Sigmoid colon (tissue), 7 donors: ENCODE data around the gene IGFLR1. TPM values are rescaled to one million over a fixed set of nuclear protein-coding genes. Genes with fewer than 3 reads are reported as not detected.

Source experiments
- DNase-seq: peaks from one replicate; pipeline ENCODE4 v3.0.0-alpha.2; 2019
- H3K27ac ChIP-seq, 4 donors: fragments of 200-600 bp; sonication (generic); one replicate each; pipeline ENCODE4 v1.5.1; 2016 to 2019; ENCODE audit warnings: mild to moderate bottlenecking in 1 of 4
- H3K27me3 ChIP-seq, 3 donors: fragments of 200-600 bp; sonication (generic); one replicate each; pipeline ENCODE4 v1.5.1; 2019; ENCODE audit warnings: mild to moderate bottlenecking in 1 of 3
- H3K36me3 ChIP-seq, 4 donors: fragments of 200-600 bp; sonication (generic); one replicate each; pipeline ENCODE4 v1.5.1; 2016 to 2019
- H3K4me1 ChIP-seq, 4 donors: fragments of 200-600 bp; sonication (generic); one replicate each; pipeline ENCODE4 v1.5.1; 2017 to 2019
- H3K4me3 ChIP-seq, 4 donors: fragments of 200-600 bp; sonication (generic); one replicate each; pipeline ENCODE4 v1.5.1; 2017 to 2019; ENCODE audit warnings: mild to moderate bottlenecking in 2 of 4, moderate library complexity in 1 of 4
- H3K9me3 ChIP-seq, 4 donors: fragments of 200-600 bp in 3 of 4; sonication (generic) in 3 of 4; one replicate each; pipeline versions ENCODE4 v1.5.1 to v1.6.1; 2013 to 2019
- CTCF ChIP-seq, 4 experiments: fragments of 450-650 bp in 3 of 4; fragments of 200-600 bp in 1 of 4; IDR thresholded peaks; one replicate each; pipeline ENCODE4 v1.5.1; 2016 to 2019; ENCODE audit warnings: antibody characterized with exemption in 4 of 4, mild to moderate bottlenecking in 3 of 4, moderate library complexity in 2 of 4
- EP300 ChIP-seq, 4 donors: sonication (generic); formaldehyde crosslinking; IDR thresholded peaks; one replicate each; pipeline ENCODE4 v1.6.1; 2017; ENCODE audit warnings: antibody characterized with exemption in 4 of 4
- POLR2A ChIP-seq, 2 donors: fragments of 450-650 bp; IDR thresholded peaks; one replicate each; pipeline ENCODE4 v1.6.1; 2016; ENCODE audit warnings: antibody characterized with exemption in 2 of 2, mild to moderate bottlenecking in 2 of 2, moderate library complexity in 2 of 2
- POLR2AphosphoS5 ChIP-seq, 4 donors: sonication (generic); formaldehyde crosslinking; IDR thresholded peaks; one replicate each; pipeline ENCODE4 v1.6.1; 2017; ENCODE audit warnings: antibody characterized with exemption in 4 of 4
- WGBS, 2 donors: extraction: QIAGEN DNeasy Blood & Tissue Kit; methylation state at CpG; one replicate each; pipeline ENCODE4 v1.1.7; 2013; 5-methylcytosine and 5-hydroxymethylcytosine counted together
- intact Hi-C: fragments of 100-400 bp; cut with DNase I; formaldehyde crosslinking; loops from one replicate; pipeline ENCODE4 v1.15.1; 2023
- polyA plus RNA-seq, 3 donors: library from polyadenylated mRNA; stranded (reverse); fragments of 200-250 nt; gene quantifications; one replicate each; pipeline ENCODE4 v1.2.3, GENCODE V29; 2013
- total RNA-seq, 4 donors: library from RNA; depleted of rRNA; stranded (reverse); fragments of >200 nt; gene quantifications; one replicate each; pipeline ENCODE4 v1.1.0, GENCODE V29; 2016
- donor health status: healthy with polysubstance abuse.
- donor health status: Bipolar disorder and iron deficiency.
- donor health status: healthy.

IGFLR1 gene
- total and polyA plus RNA-seq, 7 donors = 2.5 to 25.0 (median 9.0) TPM

GRCh38 chr19:35755550-35756376, 13.5 kb upstream of the IGFLR1 start:
- Histone ChIP-seq H3K27me3 (no peaks in the 10 kb centered on the region), H3K36me3 (peaks cover 6 to 31% (median 24%) of the 10 kb centered on the region in 4 donors), H3K27ac (peak overlapping the region; percentile 98 to 99 (median 99)), H3K4me1 (peaks cover 0 to 57% (median 49%) of the 10 kb centered on the region in 4 donors), H3K4me3 (peak overlapping the region; percentile 64 to 85 (median 80)), H3K9me3 (no peaks in the 10 kb centered on the region)
- 9 to 18% methylated on average over 74 of the region's 74 CpGs for WGBS, 2 donors
- peak in 2 of 4 donors; percentile 77 to 83 for TF ChIP-seq EP300 (IDR thresholded peaks at IDR 0.05)
- TF ChIP-seq CTCF (IDR thresholded peaks at IDR 0.05) = no peak
- TF ChIP-seq POLR2AphosphoS5 (IDR thresholded peaks at IDR 0.05) = peak; percentile 79 to 89 (median 80)
- peak in 1 of 2 donors; percentile 11 for TF ChIP-seq POLR2A (IDR thresholded peaks at IDR 0.05)
- intact Hi-C loops = loop anchor here (5.0 to 10.0 kb wide), 4 partner anchors 108 to 387 kb away; partner anchors contain the start of genes CAPNS1, COX6B1, THAP8 and WDR62
- peak; percentile 98 for DNase-seq

- Histone ChIP-seq H3K27me3 (no peaks in the 10 kb centered on the region), H3K4me3 (peak overlapping the region; percentile 4 to 85 (median 80)), H3K9me3 (no peaks in the 10 kb centered on the region), H3K36me3 (peaks cover 6 to 28% (median 24%) of the 10 kb centered on the region in 4 donors), H3K27ac (peak overlapping the region; percentile 98 to 99 (median 99)), H3K4me1 (peaks cover 0 to 61% (median 50%) of the 10 kb centered on the region in 4 donors)
- peak in 1 of 2 donors; percentile 35 for TF ChIP-seq POLR2A (IDR thresholded peaks at IDR 0.05)
- TF ChIP-seq CTCF (IDR thresholded peaks at IDR 0.05) = no peak
- TF ChIP-seq POLR2AphosphoS5 (IDR thresholded peaks at IDR 0.05) = peak in 1 of 4 donors; percentile 52
- intact Hi-C loops = loop anchor here (5.0 to 10.0 kb wide), 4 partner anchors 108 to 387 kb away; partner anchors contain the start of genes CAPNS1, COX6B1, THAP8 and WDR62
- DNase-seq = no peak
- WGBS, 2 donors = 30 to 49% methylated on average over 17 of the region's 17 CpGs
These were observed 12.9 kb upstream of the IGFLR1 start for GRCh38 chr19:35755131-35755549.

- DNase-seq = peak; percentile 70
- intact Hi-C loops = loop anchor here (5.0 to 10.0 kb wide), 4 partner anchors 107 to 388 kb away; partner anchors contain the start of genes CAPNS1, COX6B1, THAP8 and WDR62
- Histone ChIP-seq H3K27ac (peak overlapping the region; percentile 98 to 99 (median 99)), H3K4me1 (peaks cover 0 to 63% (median 55%) of the 10 kb centered on the region in 4 donors), H3K36me3 (peaks cover 6 to 25% (median 24%) of the 10 kb centered on the region in 4 donors), H3K27me3 (no peaks in the 10 kb centered on the region), H3K9me3 (no peaks in the 10 kb centered on the region), H3K4me3 (peak overlapping the region; percentile 4 to 85 (median 80))
- 85 to 87% methylated on average over 13 of the region's 13 CpGs for WGBS, 2 donors
- TF ChIP-seq POLR2AphosphoS5 (IDR thresholded peaks at IDR 0.05) (peak in 1 of 4 donors; percentile 15), POLR2A (IDR thresholded peaks at IDR 0.05) (no peak)
These were observed 12.3 kb upstream of the IGFLR1 start for GRCh38 chr19:35754370-35755130.

- peak; percentile 72 for DNase-seq
- peaks cover 6 to 25% (median 24%) of the 10 kb centered on the region in 4 donors for H3K36me3 ChIP-seq
- H3K4me1 ChIP-seq = peaks cover 0 to 63% (median 56%) of the 10 kb centered on the region in 4 donors
- H3K9me3 ChIP-seq = no peaks in the 10 kb centered on the region
- 92 to 96% methylated on average over 20 of the region's 20 CpGs for WGBS, 2 donors
- no peak overlapping the region for H3K4me3 ChIP-seq
- H3K27ac ChIP-seq = peak overlapping the region; percentile 98 to 99 (median 99)
- TF ChIP-seq CTCF (IDR thresholded peaks at IDR 0.05) (no peak), EP300 (IDR thresholded peaks at IDR 0.05) (no peak), POLR2AphosphoS5 (IDR thresholded peaks at IDR 0.05) (no peak), POLR2A (IDR thresholded peaks at IDR 0.05) (no peak)
- H3K27me3 ChIP-seq = no peaks in the 10 kb centered on the region
- intact Hi-C loops = loop anchor here (10.0 kb wide), 1 partner anchor 301 kb away; the partner anchor contains the start of genes THAP8 and WDR62
These were observed 11.6 kb upstream of the IGFLR1 start for GRCh38 chr19:35753634-35754369.
